Measurements from ENCODE around the gene MYRFL. TPM values are rescaled to one million over a fixed set of nuclear protein-coding genes. Genes with fewer than 3 reads are reported as not detected.

Gene MYRFL
- total and polyA plus RNA-seq, 2 of the 8 experiments (the other 6 are each of a cell fraction or from before 2014, with no cell fraction given) = 1.1 to 2.0 TPM

- no peak overlapping the region for H3K23ac ChIP-seq (ENCODE audit: insufficient read length)
- ChIA-PET CTCF (ENCODE audit: partially characterized antibody) (interaction anchor here (0.7 to 3.0 kb wide), 3 partner anchors 17 to 460 kb away, joined by 3 to 10 read pairs (median 3); no protein-coding TSS in a partner anchor), POLR2A (ENCODE audit: partially characterized antibody) (interaction anchor here (1.0 to 1.3 kb wide), 3 partner anchors 15 to 469 kb away, joined by 3 to 5 read pairs (median 3); no protein-coding TSS in a partner anchor)
- TF ChIP-seq NANOG (IDR thresholded peaks at IDR 0.05; ENCODE audit: insufficient read depth, low read depth, low read length, poor library complexity, severe bottlenecking) (peak; percentile 10), TCF12 (IDR thresholded peaks at IDR 0.05; ENCODE audit: low read depth, low read length) (no peak), EZH2 (IDR thresholded peaks at IDR 0.05; ENCODE audit: low read depth, low read length, severe bottlenecking) (no peak), RAD21 (IDR thresholded peaks at IDR 0.05 in 1 of 2, conservative IDR thresholded peaks at IDR 0.05 in 1 of 2; ENCODE audit: low read depth in 2 of 2, low read length in 2 of 2) (no peak; a peak in 2 of 4 replicates), TAF1 (IDR thresholded peaks at IDR 0.05; ENCODE audit: low read depth, low read length) (peak; percentile 29; the same call in 1 of the 2 replicates), RNF2 (IDR thresholded peaks at IDR 0.05; ENCODE audit: borderline replicate concordance, low read depth, low read length, missing control alignments, poor library complexity, severe bottlenecking) (no peak), CTBP2 (IDR thresholded peaks at IDR 0.05; ENCODE audit: borderline replicate concordance, insufficient read depth, insufficient read length, low read length) (no peak), KDM4A (IDR thresholded peaks at IDR 0.05; ENCODE audit: low read depth, low read length, severe bottlenecking) (no peak)
- TF ChIP-seq, protein P1, sequence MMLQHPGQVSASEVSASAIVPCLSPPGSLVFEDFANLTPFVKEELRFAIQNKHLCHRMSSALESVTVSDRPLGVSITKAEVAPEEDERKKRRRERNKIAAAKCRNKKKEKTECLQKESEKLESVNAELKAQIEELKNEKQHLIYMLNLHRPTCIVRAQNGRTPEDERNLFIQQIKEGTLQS (IDR thresholded peaks at IDR 0.05; ENCODE audit: insufficient read depth, low read depth, low read length) = no peak
Measured at GRCh38 chr12:69896653-69897381, 71.8 kb downstream of the MYRFL start.

More at GRCh38 chr12:69896653-69897381, 71.8 kb downstream of the MYRFL start:
- Histone ChIP-seq H3K4me2 (ENCODE audit: insufficient read depth in 1 of 2, low read depth in 2 of 2, low read length in 2 of 2) (peak overlapping the region; percentile 39 to 62), H3K18ac (ENCODE audit: extremely low read depth, low read length) (peak overlapping the region; percentile 60), H2AFZ (ENCODE audit: low read length) (no peak overlapping the region), H3K4me3 (ENCODE audit: extremely low read depth in 1 of 4, insufficient read depth in 2 of 4, low read depth in 3 of 4, low read length in 4 of 4) (peak overlapping the region in 1 of 4 experiments; percentile 21; a peak in 2 of 8 replicates), H3K27ac (ENCODE audit: low read depth, low read length) (peak overlapping the region; percentile 20; the same call in 1 of the 2 replicates), H4K91ac (replicated peaks; ENCODE audit: insufficient read length, low read length) (peak overlapping the region; percentile 89), H2BK20ac (ENCODE audit: low read length) (peak overlapping the region; percentile 86), H4K20me1 (replicated peaks in 1 of 2; ENCODE audit: control insufficient read depth in 1 of 2, insufficient read depth in 2 of 2, low read length in 2 of 2) (no peaks in the 10 kb centered on the region), H3K56ac (replicated peaks; ENCODE audit: insufficient read length, low read depth, low read length) (no peak overlapping the region), H2BK12ac (ENCODE audit: low read depth, low read length) (peak overlapping the region; percentile 99), H3K14ac (ENCODE audit: insufficient read length) (no peak overlapping the region), H4K5ac (ENCODE audit: insufficient read length, low read depth, low read length) (peak overlapping the region; percentile 27), H2BK15ac (ENCODE audit: low read length) (no peak overlapping the region), H3K4me1 (replicated peaks in 1 of 4; ENCODE audit: control insufficient read depth in 3 of 4, insufficient read depth in 4 of 4, low read length in 3 of 4) (peaks cover 2 to 28% (median 24%) of the 10 kb centered on the region in 4 experiments; a peak in 6 of 7 replicates), H3K23me2 (ENCODE audit: low read depth, low read length) (peaks cover 3% of the 10 kb centered on the region; the same call in 1 of the 2 replicates), H3K36me3 (ENCODE audit: control insufficient read depth in 2 of 4, insufficient read depth in 4 of 4, low read length in 3 of 4) (no peaks in the 10 kb centered on the region), H3K79me1 (ENCODE audit: low read depth, low read length) (no peaks in the 10 kb centered on the region), H2BK120ac (replicated peaks; ENCODE audit: low read depth, low read length) (peak overlapping the region; percentile 97), H3K9ac (replicated peaks in 1 of 4; ENCODE audit: extremely low read depth in 1 of 4, low read depth in 3 of 4, low read length in 3 of 4) (no peak overlapping the region; a peak in 1 of 7 replicates), H3K27me3 (replicated peaks in 1 of 4; ENCODE audit: control insufficient read depth in 3 of 4, extremely low read depth in 1 of 4, insufficient read depth in 3 of 4, low read length in 3 of 4) (no peaks in the 10 kb centered on the region), H4K8ac (ENCODE audit: extremely low read depth, insufficient read depth, low read length) (peak overlapping the region; percentile 19; the same call in 1 of the 2 replicates), H2BK5ac (ENCODE audit: low read depth, low read length) (peak overlapping the region; percentile 93; the same call in 1 of the 2 replicates), H3K79me2 (ENCODE audit: control insufficient read depth in 1 of 2, insufficient read depth in 2 of 2, low read length in 2 of 2) (no peaks in the 10 kb centered on the region), H2AK5ac (ENCODE audit: low read depth, low read length) (peak overlapping the region; percentile 82; the same call in 1 of the 2 replicates), H3K9me3 (ENCODE audit: insufficient read depth in 2 of 2, low read depth in 1 of 2, low read length in 1 of 2) (no peaks in the 10 kb centered on the region), H3K4ac (replicated peaks; ENCODE audit: insufficient read length, low read depth, low read length) (peak overlapping the region; percentile 36)
- DNase-seq (ENCODE audit: low read depth in 1 of 2, low spot score in 2 of 2) = peak; percentile 62 to 89
- peak; percentile 94 for FAIRE-seq
- WGBS, 2 experiments (ENCODE audit: extremely low coverage in 1 of 2, insufficient coverage in 1 of 2, insufficient read length in 1 of 2, insufficient replicate concordance in 2 of 2, low coverage in 1 of 2, low lambda C conversion rate in 2 of 2, missing lambda C conversion rate in 1 of 2) = 44% methylated on average over 4 of the region's 4 CpGs; no CpG with 5 or more reads in 1 of the 2 experiments
